Ectodermal cell (in vitro differentiated cells): ENCODE data around the gene IKZF1.

ENCODE experiments used
- H3K27ac ChIP-seq: 2 replicates; pipeline ENCODE4 v1.7.0; 2013; ENCODE audit warnings: mild to moderate bottlenecking, low read depth, low read length; ENCODE audit not compliant: insufficient read depth, poor library complexity, severe bottlenecking
- H3K27me3 ChIP-seq: 2 replicates; pipeline ENCODE4 v1.7.0; 2013; ENCODE audit warnings: mild to moderate bottlenecking, low read length; ENCODE audit not compliant: insufficient read depth, control insufficient read depth, poor library complexity, severe bottlenecking
- H3K36me3 ChIP-seq: one replicate; pipeline ENCODE4 v1.7.0; 2013; ENCODE audit warnings: low read length; ENCODE audit not compliant: control insufficient read depth, insufficient read depth
- H3K4me1 ChIP-seq: one replicate; pipeline ENCODE4 v1.7.0; 2013; ENCODE audit warnings: low read length; ENCODE audit not compliant: control insufficient read depth, insufficient read depth
- H3K4me3 ChIP-seq: 2 replicates; pipeline ENCODE4 v1.7.0; 2013; ENCODE audit warnings: low read depth, low read length, control low read depth; ENCODE audit not compliant: insufficient read depth
- H3K9me3 ChIP-seq: 2 replicates; pipeline ENCODE4 v1.7.0; 2013; ENCODE audit warnings: mild to moderate bottlenecking, low read length, moderate library complexity; ENCODE audit not compliant: control insufficient read depth
- WGBS, 2 experiments: methylation state at CpG; one replicate each; pipeline ENCODE4 v1.1.7; 2013; ENCODE audit warnings: missing lambda C conversion rate in 2 of 2; 5-methylcytosine and 5-hydroxymethylcytosine counted together

IKZF1 gene

DNA sequence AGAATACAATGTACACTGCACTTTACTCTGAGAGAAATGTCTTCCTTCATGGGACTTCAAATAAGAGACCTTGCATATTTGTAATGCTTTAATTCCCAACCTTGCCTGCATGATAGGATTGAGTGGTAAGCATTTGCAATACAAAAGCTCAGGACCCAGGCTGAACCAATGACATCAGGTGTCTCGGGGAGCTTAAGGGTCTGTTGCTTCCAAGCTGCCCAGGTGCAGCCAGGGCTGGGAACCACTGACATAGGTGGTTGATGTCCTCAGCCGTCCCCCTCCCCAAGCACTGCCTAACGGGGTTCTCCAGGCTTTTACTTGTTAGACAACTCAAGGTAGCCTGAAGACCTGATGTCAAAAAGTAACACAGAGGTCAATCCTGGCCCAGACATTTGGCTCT, 116.5 kb downstream of the IKZF1 start:
- no peak overlapping the region for H3K4me3 ChIP-seq
- WGBS, 2 experiments: 70 to 77% methylated on average over 3 of the region's 3 CpGs

DNA sequence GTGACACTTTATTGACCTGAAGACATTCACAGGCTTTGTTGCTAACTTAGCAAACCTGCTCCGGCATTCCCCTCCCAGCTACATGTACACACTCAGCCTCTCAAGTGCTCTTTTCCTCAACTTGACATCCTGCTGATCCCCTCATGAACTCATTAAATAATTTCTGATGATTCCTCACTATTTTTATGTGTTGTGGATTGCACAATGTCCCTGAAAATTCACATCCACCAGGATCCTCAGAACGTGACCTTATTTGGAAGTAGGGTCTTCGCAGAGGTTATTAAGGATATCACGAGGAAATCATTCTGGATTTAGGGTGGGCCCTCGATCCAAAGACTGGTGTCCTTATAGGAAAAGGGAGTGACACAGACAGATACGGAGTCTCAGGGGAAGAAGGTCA, 118.3 kb downstream of the IKZF1 start:
- Histone ChIP-seq H3K9me3 (no peaks in the 10 kb centered on the region), H3K4me1 (no peaks in the 10 kb centered on the region), H3K27me3 (no peaks in the 10 kb centered on the region), H3K27ac (no peak overlapping the region), H3K36me3 (no peaks in the 10 kb centered on the region), H3K4me3 (no peak overlapping the region)
- 95 to 96% methylated on average over 6 of the region's 6 CpGs for WGBS, 2 experiments

More for the DNA sequence above, 116.5 kb downstream of the IKZF1 start:
- no peaks in the 10 kb centered on the region for H3K4me1 ChIP-seq
- no peak overlapping the region for H3K27ac ChIP-seq
- H3K27me3 ChIP-seq: no peaks in the 10 kb centered on the region
- no peaks in the 10 kb centered on the region for H3K36me3 ChIP-seq
- H3K9me3 ChIP-seq: no peaks in the 10 kb centered on the region

DNA sequence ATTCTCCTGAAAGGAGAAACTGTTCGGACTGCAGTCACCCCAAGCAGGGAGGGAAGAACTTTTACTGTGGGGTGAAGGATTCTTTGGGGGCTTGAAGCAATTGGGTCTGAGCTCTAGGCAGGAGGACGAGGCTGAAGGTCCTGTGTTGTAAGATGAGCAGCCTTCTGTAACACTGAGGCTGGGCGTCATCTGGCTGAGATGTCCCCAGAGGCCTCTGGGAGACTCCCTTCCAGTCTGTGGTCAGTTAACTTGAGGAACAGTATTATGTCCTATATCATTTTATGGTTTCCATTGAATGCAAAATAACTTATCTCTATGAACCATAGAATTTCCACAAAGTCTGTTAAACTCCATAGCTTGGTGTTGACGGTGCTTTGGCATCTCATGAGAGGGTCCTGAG, 119.3 kb downstream of the IKZF1 start:
- Histone ChIP-seq H3K9me3 (no peaks in the 10 kb centered on the region), H3K4me1 (no peaks in the 10 kb centered on the region), H3K36me3 (no peaks in the 10 kb centered on the region), H3K4me3 (no peak overlapping the region), H3K27ac (no peak overlapping the region), H3K27me3 (no peaks in the 10 kb centered on the region)
- WGBS, 2 experiments: 69% methylated on average over 4 of the region's 4 CpGs

DNA sequence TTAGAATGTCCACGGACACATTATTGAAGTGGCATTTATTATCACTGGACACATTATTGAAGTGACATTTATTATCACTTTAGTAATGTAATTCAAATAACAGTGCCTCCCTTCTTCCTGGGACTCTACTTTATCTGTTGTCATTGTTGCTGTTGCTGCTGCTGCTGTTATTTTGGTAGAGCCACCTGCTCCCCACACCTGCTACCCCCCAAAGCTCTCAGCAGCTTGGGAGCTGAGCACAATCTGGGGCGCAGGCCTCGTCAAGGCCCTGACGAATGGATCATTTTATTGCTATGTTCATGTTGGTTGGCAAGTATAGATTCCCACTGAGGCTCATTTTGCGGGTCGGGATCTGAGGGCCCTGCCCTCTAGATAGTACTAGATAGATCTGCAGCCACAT, 120.8 kb downstream of the IKZF1 start:
- H3K4me3 ChIP-seq: no peak overlapping the region
- no peak overlapping the region for H3K27ac ChIP-seq
- WGBS, 2 experiments: 93 to 96% methylated on average over 4 to 6 of the region's 6 CpGs
- H3K36me3 ChIP-seq: no peaks in the 10 kb centered on the region
- no peaks in the 10 kb centered on the region for H3K9me3 ChIP-seq
- H3K27me3 ChIP-seq: no peaks in the 10 kb centered on the region
- no peaks in the 10 kb centered on the region for H3K4me1 ChIP-seq

DNA sequence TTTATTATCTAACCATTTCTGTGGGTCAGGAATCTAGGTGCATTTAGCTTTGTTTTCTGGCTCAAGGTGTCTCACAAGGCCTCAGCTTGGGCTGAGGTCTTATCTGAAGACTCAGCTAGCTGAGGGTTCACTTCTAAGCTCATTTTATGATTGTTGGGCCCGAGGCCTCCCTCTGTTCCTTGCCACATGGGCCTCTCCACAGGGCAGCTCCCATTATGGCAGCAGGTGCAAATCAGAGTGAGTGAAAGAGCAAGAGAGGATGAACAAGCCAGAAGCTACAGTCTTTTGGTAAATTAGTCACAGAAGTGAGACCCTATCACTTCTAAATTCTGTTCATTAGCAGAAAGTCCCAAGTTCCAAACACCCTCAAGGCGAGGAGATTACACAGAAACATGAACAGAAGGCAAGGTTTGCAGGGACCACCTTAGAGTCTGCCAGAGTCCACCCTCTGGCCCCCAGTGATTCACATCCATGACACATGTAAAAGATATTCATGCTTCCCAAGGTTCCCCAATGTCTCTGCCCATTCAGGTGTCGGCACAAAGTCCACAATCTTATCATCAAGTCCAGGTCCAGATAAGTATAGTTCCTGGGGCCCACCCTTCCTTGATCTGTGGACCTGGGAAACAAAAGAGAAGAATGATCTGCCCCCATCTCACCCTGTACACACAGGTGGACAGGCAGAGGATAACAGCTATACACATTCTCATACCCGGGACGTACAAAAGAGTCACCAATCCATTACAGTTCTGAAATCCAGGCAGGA, 121.9 kb downstream of the IKZF1 start:
- no peak overlapping the region for H3K27ac ChIP-seq
- no peak overlapping the region for H3K4me3 ChIP-seq
- H3K4me1 ChIP-seq: no peaks in the 10 kb centered on the region
- no peaks in the 10 kb centered on the region for H3K9me3 ChIP-seq
- 92% methylated on average over 5 of the region's 5 CpGs for WGBS, 2 experiments
- no peaks in the 10 kb centered on the region for H3K36me3 ChIP-seq
- H3K27me3 ChIP-seq: no peaks in the 10 kb centered on the region

DNA sequence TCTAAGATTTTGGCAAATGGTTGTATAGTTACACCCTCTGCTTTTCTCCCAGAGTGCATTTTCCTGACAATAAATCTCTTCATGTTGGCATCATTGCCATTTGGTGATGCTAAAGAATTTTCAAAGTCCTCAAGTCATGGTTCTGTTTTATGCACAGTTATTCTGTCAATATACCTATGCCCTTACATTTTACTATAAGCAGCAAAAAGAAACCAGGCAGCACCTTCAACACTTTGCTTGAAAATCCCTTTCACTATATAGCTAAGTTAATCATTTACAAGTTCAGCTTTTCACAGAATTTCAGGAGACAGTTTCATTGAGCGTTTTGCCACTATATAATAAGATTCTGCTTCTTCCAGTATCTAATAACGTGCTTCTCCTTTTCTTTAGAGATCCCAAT, 123.0 kb downstream of the IKZF1 start:
- Histone ChIP-seq H3K4me3 (no peak overlapping the region), H3K27me3 (no peaks in the 10 kb centered on the region), H3K36me3 (no peaks in the 10 kb centered on the region), H3K9me3 (no peaks in the 10 kb centered on the region), H3K27ac (no peak overlapping the region), H3K4me1 (no peaks in the 10 kb centered on the region)
- 91 to 93% methylated on average over 2 of the region's 2 CpGs for WGBS, 2 experiments

DNA sequence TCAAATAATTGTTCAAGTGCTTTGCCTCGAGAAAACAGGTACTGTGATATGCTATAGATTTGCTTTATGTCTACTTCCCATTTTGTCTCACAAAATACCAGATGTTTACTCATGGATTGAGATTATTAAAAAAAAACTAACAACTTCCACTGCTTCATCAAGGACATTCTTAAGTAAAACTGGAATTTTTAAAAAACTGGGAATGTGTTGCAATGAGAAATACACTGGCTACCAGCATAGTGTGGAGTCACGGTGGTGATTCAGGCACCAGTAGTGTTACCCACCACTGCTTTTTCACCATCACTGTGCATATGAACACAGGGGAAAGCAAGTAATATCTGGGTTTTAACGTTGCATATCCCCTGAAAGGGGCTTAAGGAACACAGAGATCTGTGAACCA, 124.4 kb downstream of the IKZF1 start:
- no peaks in the 10 kb centered on the region for H3K36me3 ChIP-seq
- no peak overlapping the region for H3K27ac ChIP-seq
- H3K4me3 ChIP-seq: no peak overlapping the region
- WGBS, 2 experiments: 91 to 96% methylated on average over 3 of the region's 3 CpGs
- no peaks in the 10 kb centered on the region for H3K4me1 ChIP-seq
- no peaks in the 10 kb centered on the region for H3K27me3 ChIP-seq
- no peaks in the 10 kb centered on the region for H3K9me3 ChIP-seq

DNA sequence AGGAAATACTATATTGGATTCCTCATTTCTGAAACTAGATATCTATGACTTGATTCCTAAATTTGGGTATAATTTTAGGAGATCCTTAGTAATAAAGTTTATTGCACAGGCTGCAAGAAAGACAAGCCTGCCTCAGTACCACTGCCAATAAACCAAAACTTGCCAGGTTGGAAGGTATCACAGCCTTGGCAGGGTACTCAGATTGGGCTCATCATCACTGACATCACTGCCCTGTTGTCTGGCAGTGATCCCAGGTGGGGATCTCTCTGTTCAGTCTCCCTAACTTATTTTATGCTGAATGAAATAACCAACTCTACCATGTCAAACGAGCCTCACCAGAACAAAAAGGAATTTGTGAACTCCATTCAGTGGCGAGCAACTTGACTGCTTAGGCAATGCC, 126.8 kb downstream of the IKZF1 start:
- no peak overlapping the region for H3K27ac ChIP-seq
- H3K4me1 ChIP-seq: no peaks in the 10 kb centered on the region
- H3K4me3 ChIP-seq: no peak overlapping the region
- H3K9me3 ChIP-seq: no peaks in the 10 kb centered on the region
- H3K36me3 ChIP-seq: no peaks in the 10 kb centered on the region
- H3K27me3 ChIP-seq: no peaks in the 10 kb centered on the region
- 85 to 95% methylated on average over 2 of the region's 2 CpGs for WGBS, 2 experiments

DNA sequence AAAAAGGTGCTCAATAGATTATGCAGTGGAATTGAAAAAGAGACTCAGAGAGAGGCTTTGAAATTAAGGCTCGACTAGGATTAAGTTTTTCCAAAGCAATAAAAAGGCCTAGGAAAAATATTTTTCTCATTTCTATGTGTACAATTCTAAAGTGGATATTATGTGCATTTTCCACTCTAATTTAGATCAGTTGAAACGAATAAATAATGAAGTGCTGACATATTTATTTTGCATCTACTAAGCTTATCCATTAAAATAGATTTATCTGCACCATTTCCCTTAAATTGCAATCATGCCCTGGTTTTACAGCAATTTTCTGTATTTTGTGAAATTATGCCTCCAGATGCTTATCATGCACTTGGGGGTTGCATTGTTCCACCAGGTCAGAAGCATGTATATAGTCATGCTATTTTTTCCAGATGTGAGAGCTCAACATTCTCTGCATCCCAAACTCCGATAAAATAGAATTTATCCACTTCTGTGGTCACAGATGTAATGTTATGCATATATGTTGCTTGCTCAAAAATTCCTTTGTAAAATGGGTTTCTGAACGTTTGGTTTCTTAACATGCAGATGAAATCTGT, 127.3 kb downstream of the IKZF1 start:
- no peaks in the 10 kb centered on the region for H3K4me1 ChIP-seq

DNA sequence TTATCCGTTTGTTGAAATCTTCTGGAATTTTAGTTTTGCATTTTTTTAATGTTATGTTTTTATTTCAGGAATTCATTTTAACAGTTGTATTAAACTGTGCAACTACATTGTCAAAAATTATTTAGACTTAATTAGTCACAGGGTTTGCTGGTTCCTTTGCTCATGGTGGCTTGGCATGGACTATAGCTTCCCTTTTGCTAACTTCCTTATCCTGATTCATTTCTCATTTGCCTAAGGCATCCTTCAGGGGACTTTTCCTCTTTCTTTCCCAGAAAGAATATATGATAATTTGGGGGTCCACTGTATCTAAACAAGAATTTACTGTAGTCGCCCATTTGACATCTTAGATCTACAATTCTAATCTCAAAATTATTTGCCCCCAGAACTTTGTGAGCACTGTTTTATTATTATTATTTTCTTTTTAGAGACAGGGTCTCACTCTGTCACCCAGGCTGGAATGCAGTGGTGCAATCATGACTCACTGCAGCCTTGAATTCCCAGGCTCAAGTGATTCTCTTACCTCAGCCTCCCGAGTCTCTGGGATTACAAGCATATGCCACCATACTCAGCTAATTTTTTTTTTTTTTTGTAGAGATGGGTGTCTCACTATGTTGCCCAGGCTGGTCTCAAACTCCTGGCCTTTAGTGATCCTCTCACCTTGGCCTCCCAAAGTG, 131.8 kb downstream of the IKZF1 start:
- Histone ChIP-seq H3K4me1 (no peaks in the 10 kb centered on the region), H3K4me3 (no peak overlapping the region), H3K36me3 (peaks cover 6% of the 10 kb centered on the region), H3K9me3 (no peaks in the 10 kb centered on the region), H3K27ac (no peak overlapping the region), H3K27me3 (no peaks in the 10 kb centered on the region)
- WGBS, 2 experiments: 86 to 100% methylated on average over 2 of the region's 3 CpGs

More for the DNA sequence above, 127.3 kb downstream of the IKZF1 start:
- H3K27ac ChIP-seq: no peak overlapping the region
- no peaks in the 10 kb centered on the region for H3K27me3 ChIP-seq
- no peak overlapping the region for H3K4me3 ChIP-seq
- WGBS, 2 experiments: 91 to 96% methylated on average over 1 to 4 of the region's 4 CpGs
- H3K36me3 ChIP-seq: no peaks in the 10 kb centered on the region
- no peaks in the 10 kb centered on the region for H3K9me3 ChIP-seq
